Measurements from ENCODE around the gene SP8. TPM values are rescaled to one million over a fixed set of nuclear protein-coding genes. Genes with fewer than 3 reads are reported as not detected.

Gene SP8
- polyA plus RNA-seq, 1 of the 3 experiments (the other 2 are of a cell fraction) = not detected

DNA sequence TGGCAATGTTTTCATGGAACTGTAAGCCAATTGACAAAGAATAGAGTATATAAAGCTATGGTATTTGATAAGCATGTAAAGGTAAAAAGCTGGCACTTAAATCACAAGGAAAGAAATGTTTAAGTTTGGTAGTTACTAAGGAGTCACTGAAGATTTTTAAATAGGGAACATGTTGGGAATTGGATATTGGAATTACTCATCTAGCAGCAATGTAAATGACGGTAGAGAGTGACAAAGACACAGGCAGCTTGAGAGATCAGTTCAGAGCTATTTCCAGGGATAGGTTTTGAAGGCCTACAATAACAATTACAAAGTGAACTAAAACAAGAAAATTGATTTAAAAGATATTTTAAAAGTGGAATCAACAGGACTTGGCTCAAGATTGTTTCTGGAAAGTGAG is 36.8 kb downstream of the SP8 start (continued):
- no peak for TF ChIP-seq NRF1 (IDR thresholded peaks at IDR 0.05; ENCODE audit: low read depth, low read length)

DNA sequence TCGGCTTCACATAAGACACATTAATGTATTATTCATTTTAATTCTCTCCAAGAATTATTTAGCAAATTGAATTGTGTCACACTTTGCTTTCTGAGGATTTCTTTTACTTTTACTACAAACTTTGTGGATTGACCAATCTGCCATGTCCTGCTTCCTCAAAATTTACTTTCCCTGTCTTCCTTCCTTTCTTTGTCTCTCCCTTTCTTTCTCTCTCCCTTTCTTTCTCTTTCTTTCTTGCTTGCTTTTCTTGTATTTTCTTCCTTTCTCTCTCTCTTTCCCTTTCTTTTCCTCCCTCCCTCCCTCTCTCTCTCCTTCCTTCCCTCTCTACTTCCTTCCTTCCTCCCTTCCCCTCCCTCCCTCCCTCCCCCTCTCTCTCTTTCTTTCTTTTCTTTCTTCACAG is 37.8 kb downstream of the SP8 start:
- Histone ChIP-seq H3K4me1 (ENCODE audit: control insufficient read depth in 1 of 2, insufficient read depth in 2 of 2, low read depth in 1 of 2, low read length in 1 of 2) (no peaks in the 10 kb centered on the region), H3K9me3 (no peaks in the 10 kb centered on the region), H3K4me3 (ENCODE audit: low read depth in 2 of 2, low read length in 1 of 2) (no peak overlapping the region), H3K27ac (ENCODE audit: low read depth in 2 of 2, low read length in 1 of 2) (no peak overlapping the region), H3K9me2 (no peaks in the 10 kb centered on the region), H3K9ac (no peak overlapping the region), H2AFZ (ENCODE audit: low read depth) (no peak overlapping the region), H3K27me3 (ENCODE audit: insufficient read depth) (peaks cover 37% of the 10 kb centered on the region; the same call in 1 of the 2 replicates), H3K36me3 (replicated peaks in 1 of 2; ENCODE audit: control insufficient read depth in 1 of 2, insufficient read depth in 2 of 2, low read length in 1 of 2) (no peaks in the 10 kb centered on the region), H3F3A (replicated peaks; ENCODE audit: insufficient read depth) (no peaks in the 10 kb centered on the region), H4K20me1 (ENCODE audit: insufficient read depth) (no peaks in the 10 kb centered on the region), H3K4me2 (no peak overlapping the region), H3K79me2 (ENCODE audit: insufficient read depth) (no peaks in the 10 kb centered on the region)
- POLR2A ChIA-PET = no interaction called here
- no peak for DNase-seq
- CTCF ChIA-PET = no interaction called here
- TF ChIP-seq TAF1 (IDR thresholded peaks at IDR 0.05; ENCODE audit: borderline replicate concordance, low read depth, low read length) = no peak
- TF ChIP-seq, protein P1, sequence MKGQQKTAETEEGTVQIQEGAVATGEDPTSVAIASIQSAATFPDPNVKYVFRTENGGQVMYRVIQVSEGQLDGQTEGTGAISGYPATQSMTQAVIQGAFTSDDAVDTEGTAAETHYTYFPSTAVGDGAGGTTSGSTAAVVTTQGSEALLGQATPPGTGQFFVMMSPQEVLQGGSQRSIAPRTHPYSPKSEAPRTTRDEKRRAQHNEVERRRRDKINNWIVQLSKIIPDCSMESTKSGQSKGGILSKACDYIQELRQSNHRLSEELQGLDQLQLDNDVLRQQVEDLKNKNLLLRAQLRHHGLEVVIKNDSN (IDR thresholded peaks at IDR 0.05; ENCODE audit: borderline replicate concordance, low read depth) = no peak
- WGBS (ENCODE audit: low lambda C conversion rate) = 3% methylated on average over 1 of the region's 1 CpG

DNA sequence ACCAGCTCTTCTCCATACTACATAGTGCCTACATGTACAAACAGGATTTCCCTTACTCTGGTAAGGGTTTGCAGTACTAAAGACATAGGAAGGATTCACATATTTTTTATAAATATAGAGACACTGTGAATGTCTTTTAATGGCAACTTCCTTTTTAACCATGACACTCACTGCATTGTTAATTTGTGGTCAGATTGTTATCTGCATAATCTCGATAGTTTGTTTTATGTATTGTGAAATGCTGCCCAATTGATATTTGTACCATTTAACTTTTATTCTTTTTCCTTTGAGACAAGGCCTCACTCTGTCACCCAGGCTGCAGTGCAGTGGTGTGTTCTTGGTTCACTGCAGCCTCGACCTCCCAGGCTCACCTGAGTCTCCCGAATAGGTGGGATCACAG is 39.7 kb downstream of the SP8 start:
- POLR2A ChIA-PET = no interaction called here
- Histone ChIP-seq H3F3A (replicated peaks; ENCODE audit: insufficient read depth) (no peaks in the 10 kb centered on the region), H3K36me3 (replicated peaks in 1 of 2; ENCODE audit: control insufficient read depth in 1 of 2, insufficient read depth in 2 of 2, low read length in 1 of 2) (no peaks in the 10 kb centered on the region), H3K4me1 (ENCODE audit: control insufficient read depth in 1 of 2, insufficient read depth in 2 of 2, low read depth in 1 of 2, low read length in 1 of 2) (no peaks in the 10 kb centered on the region), H3K9me3 (no peaks in the 10 kb centered on the region), H3K27ac (ENCODE audit: low read depth in 2 of 2, low read length in 1 of 2) (no peak overlapping the region), H4K20me1 (ENCODE audit: insufficient read depth) (no peaks in the 10 kb centered on the region), H3K79me2 (ENCODE audit: insufficient read depth) (no peaks in the 10 kb centered on the region), H3K9me2 (no peaks in the 10 kb centered on the region), H3K4me3 (ENCODE audit: low read depth in 2 of 2, low read length in 1 of 2) (no peak overlapping the region), H3K9ac (no peak overlapping the region), H2AFZ (ENCODE audit: low read depth) (no peak overlapping the region), H3K4me2 (no peak overlapping the region), H3K27me3 (ENCODE audit: insufficient read depth) (peaks cover 33% of the 10 kb centered on the region; the same call in 1 of the 2 replicates)
- no peak for DNase-seq
- CTCF ChIA-PET = no interaction called here
- WGBS (ENCODE audit: low lambda C conversion rate) = 3% methylated on average over 3 of the region's 3 CpGs
- TF ChIP-seq FOSL2 (IDR thresholded peaks at IDR 0.05; ENCODE audit: borderline replicate concordance, low read depth) (no peak), TAF1 (IDR thresholded peaks at IDR 0.05; ENCODE audit: borderline replicate concordance, low read depth, low read length) (no peak), SMC3 (IDR thresholded peaks at IDR 0.05; ENCODE audit: low read depth, low read length) (no peak), EP300 (IDR thresholded peaks at IDR 0.05; ENCODE audit: borderline replicate concordance in 1 of 2, low read depth in 1 of 2, low read length in 1 of 2) (no peak), FOXM1 (IDR thresholded peaks at IDR 0.05; ENCODE audit: low read depth) (no peak), EZH2phosphoT487 (IDR thresholded peaks at IDR 0.05; ENCODE audit: borderline replicate concordance, low read depth) (no peak), NRF1 (IDR thresholded peaks at IDR 0.05; ENCODE audit: low read depth, low read length) (no peak), TEAD4 (IDR thresholded peaks at IDR 0.05; ENCODE audit: borderline replicate concordance, insufficient read depth) (no peak), ELF1 (IDR thresholded peaks at IDR 0.05) (no peak), NFIC (IDR thresholded peaks at IDR 0.05; ENCODE audit: borderline replicate concordance) (no peak), RFX5 (IDR thresholded peaks at IDR 0.05; ENCODE audit: low read length) (no peak), GABPA (IDR thresholded peaks at IDR 0.05; ENCODE audit: low read depth) (no peak), MXI1 (IDR thresholded peaks at IDR 0.05; ENCODE audit: low read depth, low read length) (no peak)
- TF ChIP-seq, protein P2, sequence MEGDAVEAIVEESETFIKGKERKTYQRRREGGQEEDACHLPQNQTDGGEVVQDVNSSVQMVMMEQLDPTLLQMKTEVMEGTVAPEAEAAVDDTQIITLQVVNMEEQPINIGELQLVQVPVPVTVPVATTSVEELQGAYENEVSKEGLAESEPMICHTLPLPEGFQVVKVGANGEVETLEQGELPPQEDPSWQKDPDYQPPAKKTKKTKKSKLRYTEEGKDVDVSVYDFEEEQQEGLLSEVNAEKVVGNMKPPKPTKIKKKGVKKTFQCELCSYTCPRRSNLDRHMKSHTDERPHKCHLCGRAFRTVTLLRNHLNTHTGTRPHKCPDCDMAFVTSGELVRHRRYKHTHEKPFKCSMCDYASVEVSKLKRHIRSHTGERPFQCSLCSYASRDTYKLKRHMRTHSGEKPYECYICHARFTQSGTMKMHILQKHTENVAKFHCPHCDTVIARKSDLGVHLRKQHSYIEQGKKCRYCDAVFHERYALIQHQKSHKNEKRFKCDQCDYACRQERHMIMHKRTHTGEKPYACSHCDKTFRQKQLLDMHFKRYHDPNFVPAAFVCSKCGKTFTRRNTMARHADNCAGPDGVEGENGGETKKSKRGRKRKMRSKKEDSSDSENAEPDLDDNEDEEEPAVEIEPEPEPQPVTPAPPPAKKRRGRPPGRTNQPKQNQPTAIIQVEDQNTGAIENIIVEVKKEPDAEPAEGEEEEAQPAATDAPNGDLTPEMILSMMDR (IDR thresholded peaks at IDR 0.05) = no peak
- TF ChIP-seq, protein P3, sequence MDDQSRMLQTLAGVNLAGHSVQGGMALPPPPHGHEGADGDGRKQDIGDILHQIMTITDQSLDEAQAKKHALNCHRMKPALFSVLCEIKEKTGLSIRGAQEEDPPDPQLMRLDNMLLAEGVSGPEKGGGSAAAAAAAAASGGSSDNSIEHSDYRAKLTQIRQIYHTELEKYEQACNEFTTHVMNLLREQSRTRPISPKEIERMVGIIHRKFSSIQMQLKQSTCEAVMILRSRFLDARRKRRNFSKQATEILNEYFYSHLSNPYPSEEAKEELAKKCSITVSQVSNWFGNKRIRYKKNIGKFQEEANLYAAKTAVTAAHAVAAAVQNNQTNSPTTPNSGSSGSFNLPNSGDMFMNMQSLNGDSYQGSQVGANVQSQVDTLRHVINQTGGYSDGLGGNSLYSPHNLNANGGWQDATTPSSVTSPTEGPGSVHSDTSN (IDR thresholded peaks at IDR 0.05) = no peak
- TF ChIP-seq, protein P4, sequence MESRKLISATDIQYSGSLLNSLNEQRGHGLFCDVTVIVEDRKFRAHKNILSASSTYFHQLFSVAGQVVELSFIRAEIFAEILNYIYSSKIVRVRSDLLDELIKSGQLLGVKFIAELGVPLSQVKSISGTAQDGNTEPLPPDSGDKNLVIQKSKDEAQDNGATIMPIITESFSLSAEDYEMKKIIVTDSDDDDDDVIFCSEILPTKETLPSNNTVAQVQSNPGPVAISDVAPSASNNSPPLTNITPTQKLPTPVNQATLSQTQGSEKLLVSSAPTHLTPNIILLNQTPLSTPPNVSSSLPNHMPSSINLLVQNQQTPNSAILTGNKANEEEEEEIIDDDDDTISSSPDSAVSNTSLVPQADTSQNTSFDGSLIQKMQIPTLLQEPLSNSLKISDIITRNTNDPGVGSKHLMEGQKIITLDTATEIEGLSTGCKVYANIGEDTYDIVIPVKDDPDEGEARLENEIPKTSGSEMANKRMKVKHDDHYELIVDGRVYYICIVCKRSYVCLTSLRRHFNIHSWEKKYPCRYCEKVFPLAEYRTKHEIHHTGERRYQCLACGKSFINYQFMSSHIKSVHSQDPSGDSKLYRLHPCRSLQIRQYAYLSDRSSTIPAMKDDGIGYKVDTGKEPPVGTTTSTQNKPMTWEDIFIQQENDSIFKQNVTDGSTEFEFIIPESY (IDR thresholded peaks at IDR 0.05; ENCODE audit: borderline replicate concordance, low read depth) = no peak
- TF ChIP-seq, protein P1 (IDR thresholded peaks at IDR 0.05; ENCODE audit: borderline replicate concordance, low read depth) = no peak
